K562 (cell line): ENCODE results near the gene OSCP1. TPM values are rescaled to one million over a fixed set of nuclear protein-coding genes. Genes with fewer than 3 reads are reported as not detected.

ENCODE experiments used
- HCFC1 ChIP-seq: IDR thresholded peaks from 2 replicates; pipeline ENCODE4 v1.6.1; 2012; ENCODE audit warnings: low read depth, low read length, improper control_type of control experiment
- ID3 ChIP-seq, 2 experiments: fragments of 250-450 bp in 1 of 2; fragments of 450-650 bp in 1 of 2; sonication (Bioruptor Pico) in 1 of 2; IDR thresholded peaks; 2 replicates each; pipeline versions ENCODE4 v1.6.1 to v1.8.0; 2016 to 2021; ENCODE audit warnings: mild to moderate bottlenecking in 2 of 2, moderate library complexity in 2 of 2, missing compliant biosample characterization in 1 of 2, missing genetic modification characterization in 1 of 2
- MLLT1 ChIP-seq, 2 experiments: fragments of 450-650 bp; IDR thresholded peaks; 2 replicates each; pipeline ENCODE4 v1.6.1; 2016
- NCOA2 ChIP-seq, 2 experiments: fragments of 450-650 bp; IDR thresholded peaks; 2 replicates each; pipeline ENCODE4 v1.6.1; 2018; ENCODE audit warnings: mild to moderate bottlenecking in 2 of 2, moderate library complexity in 1 of 2; ENCODE audit not compliant: partially characterized antibody in 2 of 2
- ZFP91 ChIP-seq: sonication (generic); formaldehyde crosslinking; IDR thresholded peaks from 2 replicates; pipeline ENCODE4 v1.8.0; 2022; ENCODE audit warnings: mild to moderate bottlenecking, missing genetic modification reagents
- ZNF507 ChIP-seq: conservative IDR thresholded peaks from 2 replicates; pipeline ENCODE4 v1.6.1; 2017; ENCODE audit warnings: missing genetic modification characterization, missing compliant biosample characterization
- ZNF512 ChIP-seq: IDR thresholded peaks from 2 replicates; pipeline ENCODE4 v1.6.1; 2016; ENCODE audit warnings: missing genetic modification characterization, missing compliant biosample characterization
- ZNF79 ChIP-seq: fragments of 250-450 bp; sonication (Bioruptor Pico); IDR thresholded peaks from 2 replicates; pipeline ENCODE4 v1.4.0; 2020; ENCODE audit warnings: low read depth, mild to moderate bottlenecking, moderate library complexity
- polyA plus RNA-seq, 8 experiments: library from polyadenylated mRNA; depleted of rRNA in 4 of 8; stranded (reverse) in 5 of 8; unstranded in 3 of 8; fragments of >200 nt; fragmentation: Nextera tagmentation in 2 of 8; fragmentation: Illumina TruSeq in 1 of 8; extraction: Ambion mirVana in 2 of 8; extraction: Trizol in 1 of 8; gene quantifications; 2 replicates each; pipeline versions ENCODE4 v1.2.1 to v1.2.3, GENCODE V29; 2011 to 2014; ENCODE audit warnings: inconsistent platforms in 1 of 8, missing spikeins in 1 of 8
- total RNA-seq, 7 experiments: library from RNA; depleted of rRNA in 6 of 7; stranded (reverse); fragments of >200 nt in 6 of 7; fragmentation: Illumina TruSeq in 2 of 7; extraction: Trizol in 2 of 7; gene quantifications; 2 replicates each; pipeline versions ENCODE4 v1.2.1 to v1.2.3, GENCODE V29; 2011 to 2021; ENCODE audit warnings: low replicate concordance in 1 of 7
- TF ChIP-seq, protein P1 (sequence below): fragments of 250-450 bp; sonication (Bioruptor Pico); IDR thresholded peaks from 2 replicates; pipeline ENCODE4 v1.4.0; 2020

The OSCP1 gene
- total and polyA plus RNA-seq, 9 of the 15 experiments (the other 6 are each of a cell fraction or from before 2014, with no cell fraction given): 0.15 to 0.40 (median 0.33) TPM; not detected in 5

GRCh38 chr1:36463803-36464604 lies 13.8 kb upstream of the OSCP1 start, which contains the start of gene MRPS15 (continued):
- peak; percentile 66 to 100; a peak in 3 of 4 replicates for TF ChIP-seq MLLT1 (IDR thresholded peaks at IDR 0.05)
- TF ChIP-seq NCOA2 (IDR thresholded peaks at IDR 0.05; ENCODE audit: partially characterized antibody in 2 of 2): no peak
- no peak for TF ChIP-seq ZNF507 (tag)
- no peak for TF ChIP-seq ZNF79 (CRISPR knock-in tag)
- no peak for TF ChIP-seq ZNF512 (tag)
- peak; percentile 96 for TF ChIP-seq HCFC1
- no peak for TF ChIP-seq ID3 (CRISPR knock-in tag; IDR thresholded peaks at IDR 0.05)
- peak; percentile 88 for TF ChIP-seq ID3 (tag; IDR thresholded peaks at IDR 0.05)
- peak; percentile 46; the same call in 1 of the 2 replicates for TF ChIP-seq ZFP91
- TF ChIP-seq, protein P1, sequence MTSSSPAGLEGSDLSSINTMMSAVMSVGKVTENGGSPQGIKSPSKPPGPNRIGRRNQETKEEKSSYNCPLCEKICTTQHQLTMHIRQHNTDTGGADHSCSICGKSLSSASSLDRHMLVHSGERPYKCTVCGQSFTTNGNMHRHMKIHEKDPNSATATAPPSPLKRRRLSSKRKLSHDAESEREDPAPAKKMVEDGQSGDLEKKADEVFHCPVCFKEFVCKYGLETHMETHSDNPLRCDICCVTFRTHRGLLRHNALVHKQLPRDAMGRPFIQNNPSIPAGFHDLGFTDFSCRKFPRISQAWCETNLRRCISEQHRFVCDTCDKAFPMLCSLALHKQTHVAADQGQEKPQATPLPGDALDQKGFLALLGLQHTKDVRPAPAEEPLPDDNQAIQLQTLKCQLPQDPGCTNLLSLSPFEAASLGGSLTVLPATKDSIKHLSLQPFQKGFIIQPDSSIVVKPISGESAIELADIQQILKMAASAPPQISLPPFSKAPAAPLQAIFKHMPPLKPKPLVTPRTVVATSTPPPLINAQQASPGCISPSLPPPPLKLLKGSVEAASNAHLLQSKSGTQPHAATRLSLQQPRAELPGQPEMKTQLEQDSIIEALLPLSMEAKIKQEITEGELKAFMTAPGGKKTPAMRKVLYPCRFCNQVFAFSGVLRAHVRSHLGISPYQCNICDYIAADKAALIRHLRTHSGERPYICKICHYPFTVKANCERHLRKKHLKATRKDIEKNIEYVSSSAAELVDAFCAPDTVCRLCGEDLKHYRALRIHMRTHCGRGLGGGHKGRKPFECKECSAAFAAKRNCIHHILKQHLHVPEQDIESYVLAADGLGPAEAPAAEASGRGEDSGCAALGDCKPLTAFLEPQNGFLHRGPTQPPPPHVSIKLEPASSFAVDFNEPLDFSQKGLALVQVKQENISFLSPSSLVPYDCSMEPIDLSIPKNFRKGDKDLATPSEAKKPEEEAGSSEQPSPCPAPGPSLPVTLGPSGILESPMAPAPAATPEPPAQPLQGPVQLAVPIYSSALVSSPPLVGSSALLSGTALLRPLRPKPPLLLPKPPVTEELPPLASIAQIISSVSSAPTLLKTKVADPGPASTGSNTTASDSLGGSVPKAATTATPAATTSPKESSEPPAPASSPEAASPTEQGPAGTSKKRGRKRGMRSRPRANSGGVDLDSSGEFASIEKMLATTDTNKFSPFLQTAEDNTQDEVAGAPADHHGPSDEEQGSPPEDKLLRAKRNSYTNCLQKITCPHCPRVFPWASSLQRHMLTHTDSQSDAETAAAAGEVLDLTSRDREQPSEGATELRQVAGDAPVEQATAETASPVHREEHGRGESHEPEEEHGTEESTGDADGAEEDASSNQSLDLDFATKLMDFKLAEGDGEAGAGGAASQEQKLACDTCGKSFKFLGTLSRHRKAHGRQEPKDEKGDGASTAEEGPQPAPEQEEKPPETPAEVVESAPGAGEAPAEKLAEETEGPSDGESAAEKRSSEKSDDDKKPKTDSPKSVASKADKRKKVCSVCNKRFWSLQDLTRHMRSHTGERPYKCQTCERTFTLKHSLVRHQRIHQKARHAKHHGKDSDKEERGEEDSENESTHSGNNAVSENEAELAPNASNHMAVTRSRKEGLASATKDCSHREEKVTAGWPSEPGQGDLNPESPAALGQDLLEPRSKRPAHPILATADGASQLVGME (CRISPR knock-in tag): 0 out of 2 replicates have a peak, but pooled peaks have one; percentile 30
